ENCODE results near the gene TSPAN5. TPM values are rescaled to one million over a fixed set of nuclear protein-coding genes. Genes with fewer than 3 reads are reported as not detected.
"Not testable (repeated sequence)": the region's sequence is repeated elsewhere in the genome, so short reads cannot be mapped to it uniquely, and the experiment has no call there.

The TSPAN5 gene
- total RNA-seq, 5 donors from 2014 or later (not counting 1 experiment from before 2014, with no cell fraction given), result 9.6 to 12.4 (median 10.3) TPM

DNA sequence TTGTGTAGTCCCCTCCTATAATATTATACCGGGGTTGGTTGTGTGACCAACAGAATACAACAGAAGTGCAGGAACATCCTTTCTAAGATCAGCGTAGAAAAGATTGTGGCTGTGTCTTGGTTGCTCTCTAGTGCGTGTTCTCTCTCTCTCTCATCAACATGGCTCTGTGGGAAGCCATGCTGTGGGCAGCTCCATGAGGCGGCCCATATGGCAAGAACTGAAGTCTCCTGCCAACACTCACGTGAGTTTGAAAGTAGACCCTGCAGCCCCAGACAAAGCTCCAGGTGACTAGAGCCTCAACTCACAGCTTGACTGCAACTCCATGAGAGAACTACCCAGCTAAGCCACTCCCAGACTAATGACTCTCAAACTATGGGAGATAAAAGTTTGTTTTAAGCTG lies 118.7 kb downstream of the TSPAN5 start:
- H3K9me3 Mint-ChIP-seq, result peaks cover 0 to 4% (median 0%) of the 10 kb centered on the region in 3 donors

DNA sequence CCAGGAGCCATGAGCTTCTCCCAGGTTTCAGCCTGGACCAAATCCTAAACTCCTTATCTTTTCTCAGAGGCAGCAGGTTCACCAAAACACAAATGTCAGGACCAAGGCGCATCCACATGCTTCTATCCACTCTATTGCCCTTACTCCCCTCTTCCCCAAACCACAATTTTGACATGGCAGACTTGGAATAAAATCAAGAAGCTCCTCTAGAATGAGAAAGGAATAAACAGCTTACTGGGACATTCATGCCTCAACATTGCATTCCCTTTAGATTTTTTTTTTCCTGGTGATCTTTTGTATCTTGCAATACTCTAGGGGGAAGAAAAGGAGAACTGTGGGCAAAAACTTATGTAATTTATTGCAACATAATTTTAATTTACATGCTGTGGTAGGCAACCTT lies 119.1 kb downstream of the TSPAN5 start:
- H3K9me3 Mint-ChIP-seq, result peaks cover 0 to 4% (median under 1%) of the 10 kb centered on the region in 3 donors
- Histone ChIP-seq H3K36me3 (ENCODE audit: control insufficient read depth in 2 of 2, extremely low read depth in 1 of 2, insufficient read depth in 1 of 2, low read length in 1 of 2) (no peaks in the 10 kb centered on the region), H3K4me1 (ENCODE audit: control insufficient read depth in 1 of 2, extremely low read depth in 1 of 2, insufficient read depth in 2 of 2, low read length in 2 of 2) (no peaks in the 10 kb centered on the region), H3K27ac (ENCODE audit: low read length) (no peak overlapping the region), H3K4me3 (ENCODE audit: control insufficient read depth in 1 of 2, extremely low read depth in 1 of 2, low read length in 1 of 2) (no peak overlapping the region), H3K9me3 (no peaks in the 10 kb centered on the region), H3K27me3 (replicated peaks in 1 of 2; ENCODE audit: control insufficient read depth in 2 of 2, extremely low read depth in 1 of 2, insufficient read depth in 2 of 2, low read length in 1 of 2) (no peaks in the 10 kb centered on the region)
- no CpG with 5 or more reads among the region's 1 CpG for WGBS (ENCODE audit: insufficient coverage)
- H3K4me3 Mint-ChIP-seq, result no peak overlapping the region
- DNase-seq (no peak), ATAC-seq (replicated peaks in 1 of 4) (no peak)
- POLR2A ChIA-PET, result interaction anchor here in 1 of 2 donors (0.6 kb wide), 1 partner anchor 357 kb away, joined by 8 read pairs; no protein-coding TSS in a partner anchor
- H3K27ac Mint-ChIP-seq, result no peak overlapping the region
- peaks cover 4 to 10% (median 4%) of the 10 kb centered on the region in 3 donors for H3K4me1 Mint-ChIP-seq
- H3K27me3 Mint-ChIP-seq, result no peaks in the 10 kb centered on the region
- peaks cover 3% of the 10 kb centered on the region for H3K36me3 Mint-ChIP-seq
- CTCF ChIA-PET, result interaction anchor here in 1 of 2 donors (0.7 kb wide), 1 partner anchor 51 kb away, joined by 3 read pairs; no protein-coding TSS in a partner anchor

More for the DNA sequence above, 118.7 kb downstream of the TSPAN5 start:
- H3K4me3 ChIP-seq (ENCODE audit: control insufficient read depth in 1 of 2, extremely low read depth in 1 of 2, low read length in 1 of 2), result no peak overlapping the region
- peaks cover 8 to 11% (median 8%) of the 10 kb centered on the region in 3 donors for H3K4me1 Mint-ChIP-seq
- peaks cover 3% of the 10 kb centered on the region for H3K36me3 Mint-ChIP-seq
- DNase-seq, result no peak
- no peak overlapping the region for H3K27ac ChIP-seq (ENCODE audit: low read length)
- ChIA-PET CTCF (no interaction called here), POLR2A (no interaction called here)
- no peak overlapping the region for H3K27ac Mint-ChIP-seq
- H3K27me3 ChIP-seq (replicated peaks in 1 of 2; ENCODE audit: control insufficient read depth in 2 of 2, extremely low read depth in 1 of 2, insufficient read depth in 2 of 2, low read length in 1 of 2), result no peaks in the 10 kb centered on the region
- H3K4me3 Mint-ChIP-seq, result no peak overlapping the region
- ATAC-seq (replicated peaks in 1 of 4), result no peak
- H3K27me3 Mint-ChIP-seq, result no peaks in the 10 kb centered on the region
- H3K36me3 ChIP-seq (ENCODE audit: control insufficient read depth in 2 of 2, extremely low read depth in 1 of 2, insufficient read depth in 1 of 2, low read length in 1 of 2), result no peaks in the 10 kb centered on the region
- H3K4me1 ChIP-seq (ENCODE audit: control insufficient read depth in 1 of 2, extremely low read depth in 1 of 2, insufficient read depth in 2 of 2, low read length in 2 of 2), result peaks cover 0 to 1% of the 10 kb centered on the region in 2 experiments
- WGBS (ENCODE audit: insufficient coverage), result no CpG with 5 or more reads among the region's 5 CpGs
- no peaks in the 10 kb centered on the region for H3K9me3 ChIP-seq

DNA sequence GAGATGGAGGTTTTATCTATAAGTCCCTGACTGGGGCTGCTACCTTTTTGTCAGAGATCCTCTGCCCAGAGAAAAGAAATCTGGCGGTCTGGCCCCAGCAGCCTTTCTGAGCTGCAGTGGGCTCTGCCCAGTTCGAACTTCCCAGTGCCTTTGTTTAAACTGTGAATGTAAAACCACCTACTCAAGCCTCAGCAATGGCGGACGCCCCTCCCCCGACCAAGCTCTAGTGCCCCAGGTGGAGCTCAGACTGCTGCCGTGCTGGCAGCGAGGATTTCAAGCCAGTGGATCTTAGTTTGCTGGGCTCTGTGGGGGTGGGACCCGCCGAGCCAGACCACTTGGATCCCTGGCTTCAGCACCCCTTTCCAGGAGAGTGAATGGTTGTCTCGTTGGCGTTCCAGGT lies 121.8 kb downstream of the TSPAN5 start:
- ChIA-PET CTCF (no interaction called here), POLR2A (no interaction called here)
- H3K36me3 ChIP-seq (ENCODE audit: control insufficient read depth in 2 of 2, extremely low read depth in 1 of 2, insufficient read depth in 1 of 2, low read length in 1 of 2), result no peaks in the 10 kb centered on the region
- no peak for DNase-seq
- H3K4me3 ChIP-seq (ENCODE audit: control insufficient read depth in 1 of 2, extremely low read depth in 1 of 2, low read length in 1 of 2), result no peak overlapping the region
- Mint-ChIP-seq H3K27me3 (no peaks in the 10 kb centered on the region), H3K36me3 (peaks cover 3% of the 10 kb centered on the region), H3K4me3 (no peak overlapping the region), H3K9me3 (peaks cover 3 to 16% (median 13%) of the 10 kb centered on the region in 3 donors), H3K4me1 (peaks cover 4 to 10% (median 4%) of the 10 kb centered on the region in 3 donors), H3K27ac (no peak overlapping the region)
- no peaks in the 10 kb centered on the region for H3K9me3 ChIP-seq
- ATAC-seq (replicated peaks in 1 of 4), result no peak
- WGBS (ENCODE audit: insufficient coverage), result 100% methylated on average over 4 of the region's 11 CpGs
- no peaks in the 10 kb centered on the region for H3K27me3 ChIP-seq (replicated peaks in 1 of 2; ENCODE audit: control insufficient read depth in 2 of 2, extremely low read depth in 1 of 2, insufficient read depth in 2 of 2, low read length in 1 of 2)
- H3K4me1 ChIP-seq (ENCODE audit: control insufficient read depth in 1 of 2, extremely low read depth in 1 of 2, insufficient read depth in 2 of 2, low read length in 2 of 2), result no peaks in the 10 kb centered on the region
- no peak overlapping the region for H3K27ac ChIP-seq (ENCODE audit: low read length)

DNA sequence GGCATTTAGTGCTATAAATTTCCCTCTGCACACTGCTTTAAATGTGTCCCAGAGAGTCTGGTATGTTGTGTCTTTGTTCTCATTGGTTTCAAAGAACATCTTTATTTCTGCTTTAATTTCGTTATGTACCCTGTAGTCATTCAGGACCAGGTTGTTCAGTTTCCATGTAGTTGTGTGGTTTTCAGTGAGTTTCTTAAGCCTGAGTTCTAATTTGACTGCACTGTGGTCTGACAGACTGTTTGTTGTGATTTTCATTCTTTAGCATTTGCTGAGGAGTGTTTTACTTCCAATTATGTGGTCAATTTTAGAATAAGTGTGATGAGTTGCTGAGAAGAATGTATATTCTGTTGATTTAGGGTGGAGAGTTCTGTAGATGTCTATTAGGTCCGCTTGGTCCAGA lies 124.3 kb downstream of the TSPAN5 start:
- WGBS (ENCODE audit: insufficient coverage), result 50% methylated on average over 1 of the region's 2 CpGs
- H3K36me3 ChIP-seq (ENCODE audit: control insufficient read depth in 2 of 2, extremely low read depth in 1 of 2, insufficient read depth in 1 of 2, low read length in 1 of 2); DNase-seq; H3K9me3 ChIP-seq; H3K27ac ChIP-seq (ENCODE audit: low read length); POLR2A ChIA-PET; H3K36me3 Mint-ChIP-seq; CTCF ChIA-PET; H3K4me1 ChIP-seq (ENCODE audit: control insufficient read depth in 1 of 2, extremely low read depth in 1 of 2, insufficient read depth in 2 of 2, low read length in 2 of 2); ATAC-seq (replicated peaks in 1 of 4); H3K27me3 ChIP-seq (replicated peaks in 1 of 2; ENCODE audit: control insufficient read depth in 2 of 2, extremely low read depth in 1 of 2, insufficient read depth in 2 of 2, low read length in 1 of 2); H3K27me3 Mint-ChIP-seq; H3K27ac Mint-ChIP-seq; H3K4me3 ChIP-seq (ENCODE audit: control insufficient read depth in 1 of 2, extremely low read depth in 1 of 2, low read length in 1 of 2); H3K4me3 Mint-ChIP-seq: not testable (repeated sequence)
- Mint-ChIP-seq H3K9me3 (peaks cover 3 to 17% (median 14%) of the 10 kb centered on the region in 3 donors), H3K4me1 (peaks cover 11 to 20% (median 15%) of the 10 kb centered on the region in 3 donors)

DNA sequence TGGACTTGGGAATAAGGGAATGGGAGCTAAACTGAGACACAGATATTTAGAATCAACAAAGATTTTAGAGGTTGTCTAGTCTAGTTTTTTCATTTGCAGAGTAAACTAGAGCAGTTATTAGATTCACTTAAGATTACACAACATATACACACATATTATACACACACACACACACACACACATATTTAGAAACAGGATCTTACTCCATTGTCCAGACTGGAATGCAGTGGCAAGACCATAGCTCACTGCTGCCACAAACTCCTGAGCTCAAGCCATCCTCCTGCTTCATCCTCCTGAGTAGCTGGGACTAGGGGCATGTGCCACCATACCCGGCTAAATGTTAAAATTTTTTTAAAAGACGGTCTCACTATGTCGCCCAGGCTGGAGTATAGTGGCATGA lies 127.8 kb downstream of the TSPAN5 start:
- H3K4me1 ChIP-seq (ENCODE audit: control insufficient read depth in 1 of 2, extremely low read depth in 1 of 2, insufficient read depth in 2 of 2, low read length in 2 of 2), result no peaks in the 10 kb centered on the region
- Mint-ChIP-seq H3K4me1 (peaks cover 22 to 43% (median 28%) of the 10 kb centered on the region in 3 donors), H3K27me3 (no peaks in the 10 kb centered on the region), H3K4me3 (no peak overlapping the region), H3K27ac (no peak overlapping the region), H3K9me3 (peaks cover 3 to 15% (median 14%) of the 10 kb centered on the region in 3 donors), H3K36me3 (peaks cover 2% of the 10 kb centered on the region)
- no peak overlapping the region for H3K27ac ChIP-seq (ENCODE audit: low read length)
- no peak overlapping the region for H3K4me3 ChIP-seq (ENCODE audit: control insufficient read depth in 1 of 2, extremely low read depth in 1 of 2, low read length in 1 of 2)
- DNase-seq (no peak), ATAC-seq (replicated peaks in 1 of 4) (no peak)
- ChIA-PET POLR2A (interaction anchor here in 1 of 2 donors (0.6 kb wide), 1 partner anchor 73 kb away, joined by 3 read pairs; no protein-coding TSS in a partner anchor), CTCF (no interaction called here)
- no peaks in the 10 kb centered on the region for H3K36me3 ChIP-seq (ENCODE audit: control insufficient read depth in 2 of 2, extremely low read depth in 1 of 2, insufficient read depth in 1 of 2, low read length in 1 of 2)
- WGBS (ENCODE audit: insufficient coverage), result no CpG with 5 or more reads among the region's 3 CpGs
- no peaks in the 10 kb centered on the region for H3K9me3 ChIP-seq
- H3K27me3 ChIP-seq (replicated peaks in 1 of 2; ENCODE audit: control insufficient read depth in 2 of 2, extremely low read depth in 1 of 2, insufficient read depth in 2 of 2, low read length in 1 of 2), result no peaks in the 10 kb centered on the region

DNA sequence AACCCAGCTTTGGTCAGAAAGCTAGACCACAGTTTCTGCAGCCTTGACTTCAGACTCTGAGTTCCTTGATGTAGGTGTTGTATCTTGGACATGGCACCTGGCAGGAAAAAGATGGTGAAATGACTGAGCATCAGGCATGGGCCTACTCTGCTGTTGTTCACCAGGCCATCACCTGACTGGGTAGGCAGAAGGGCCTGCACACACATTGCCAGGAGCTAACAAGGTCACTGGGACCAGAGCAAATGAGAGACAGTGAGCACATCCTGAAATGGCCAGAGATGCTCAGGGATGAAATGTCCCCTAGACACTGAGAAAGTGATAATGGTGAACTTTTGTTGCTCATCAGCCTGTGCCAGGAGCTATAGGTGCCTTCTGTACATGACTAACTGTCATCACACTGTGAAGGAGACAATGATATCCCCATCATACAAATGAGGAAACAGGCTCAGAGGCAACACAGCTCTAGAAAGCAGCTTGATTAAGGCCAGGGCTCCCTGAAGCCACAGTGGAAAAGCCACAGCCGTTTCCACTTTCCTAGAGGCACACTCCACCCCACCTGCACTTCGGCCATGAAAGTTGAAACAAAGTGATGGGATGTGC lies 128.3 kb downstream of the TSPAN5 start:
- Mint-ChIP-seq H3K9me3 (peaks cover 3 to 14% (median 13%) of the 10 kb centered on the region in 3 donors), H3K4me1 (peaks cover 22 to 45% (median 33%) of the 10 kb centered on the region in 3 donors), H3K27me3 (no peaks in the 10 kb centered on the region), H3K36me3 (no peaks in the 10 kb centered on the region), H3K27ac (peak overlapping the region in 1 of 2 donors; percentile 34), H3K4me3 (no peak overlapping the region)
- Histone ChIP-seq H3K9me3 (no peaks in the 10 kb centered on the region), H3K4me3 (ENCODE audit: control insufficient read depth in 1 of 2, extremely low read depth in 1 of 2, low read length in 1 of 2) (no peak overlapping the region), H3K27me3 (replicated peaks in 1 of 2; ENCODE audit: control insufficient read depth in 2 of 2, extremely low read depth in 1 of 2, insufficient read depth in 2 of 2, low read length in 1 of 2) (no peaks in the 10 kb centered on the region), H3K36me3 (ENCODE audit: control insufficient read depth in 2 of 2, extremely low read depth in 1 of 2, insufficient read depth in 1 of 2, low read length in 1 of 2) (no peaks in the 10 kb centered on the region), H3K27ac (ENCODE audit: low read length) (no peak overlapping the region), H3K4me1 (ENCODE audit: control insufficient read depth in 1 of 2, extremely low read depth in 1 of 2, insufficient read depth in 2 of 2, low read length in 2 of 2) (no peaks in the 10 kb centered on the region)
- ATAC-seq (replicated peaks in 1 of 4), result peak in 1 of 4 experiments; percentile 23
- no peak for DNase-seq
- ChIA-PET CTCF (no interaction called here), POLR2A (interaction anchor here in 1 of 2 donors (0.6 kb wide), 1 partner anchor 74 kb away, joined by 3 read pairs; no protein-coding TSS in a partner anchor)
- WGBS (ENCODE audit: insufficient coverage), result no CpG with 5 or more reads among the region's 2 CpGs

Measured in T-cell (primary cell).